Measurements from ENCODE around the gene PCDHGB7. TPM values are rescaled to one million over a fixed set of nuclear protein-coding genes. Genes with fewer than 3 reads are reported as not detected.
"Not testable (repeated sequence)": the region's sequence is repeated elsewhere in the genome, so short reads cannot be mapped to it uniquely, and the experiment has no call there.

PCDHGB7 gene
- total RNA-seq, 1 experiment from 2014 or later: 0.48 TPM

GRCh38 chr5:141397756-141398551 is 19.5 kb upstream of the PCDHGB7 start, which contains the start of gene PCDHGB5:
TSS of gene PCDHGB5 (plus strand) at chr5:141397947. CDS start at chr5:141398128, 181 bp downstream.
- DNase-seq (ENCODE audit: low read depth): peak; percentile 62

GRCh38 chr5:141398608-141399007 is 18.9 kb upstream of the PCDHGB7 start:
- no peak for DNase-seq (ENCODE audit: low read depth)

- DNase-seq (ENCODE audit: low read depth): no peak
Observed at GRCh38 chr5:141399555-141400258, 17.8 kb upstream of the PCDHGB7 start.

- DNase-seq (ENCODE audit: low read depth): no peak
Observed at GRCh38 chr5:141402553-141403243, 14.8 kb upstream of the PCDHGB7 start, which contains the start of gene PCDHGA9. TSS of gene PCDHGA9 (plus strand) at chr5:141402778. CDS start at chr5:141402953, 175 bp downstream.

- no peak for DNase-seq (ENCODE audit: low read depth)
Observed at GRCh38 chr5:141403387-141403786, 14.1 kb upstream of the PCDHGB7 start.

GRCh38 chr5:141407790-141408505 is 9.5 kb upstream of the PCDHGB7 start, which contains the start of gene PCDHGB6:
TSS of gene PCDHGB6 (plus strand) at chr5:141408021. CDS start at chr5:141408203, 182 bp downstream.
- not testable (repeated sequence) for DNase-seq (ENCODE audit: low read depth)

GRCh38 chr5:141409598-141410306 is 7.7 kb upstream of the PCDHGB7 start:
- DNase-seq (ENCODE audit: low read depth): no peak

- DNase-seq (ENCODE audit: low read depth): no peak
Observed at GRCh38 chr5:141411575-141411974, 5.9 kb upstream of the PCDHGB7 start.

GRCh38 chr5:141412854-141413539 is 4.5 kb upstream of the PCDHGB7 start, which contains the start of gene PCDHGA10:
TSS of gene PCDHGA10 (plus strand) at chr5:141412987. CDS start at chr5:141413176, 189 bp downstream.
- peak; percentile 25 for DNase-seq (ENCODE audit: low read depth)

GRCh38 chr5:141413540-141414069 is 3.9 kb upstream of the PCDHGB7 start:
- DNase-seq (ENCODE audit: low read depth): no peak

- DNase-seq (ENCODE audit: low read depth): not testable (repeated sequence)
Observed at GRCh38 chr5:141414548-141415274, 2.8 kb upstream of the PCDHGB7 start.

GRCh38 chr5:141415275-141415618 is 2.2 kb upstream of the PCDHGB7 start:
- DNase-seq (ENCODE audit: low read depth): not testable (repeated sequence)

- no peak for DNase-seq (ENCODE audit: low read depth)
Observed at GRCh38 chr5:141419074-141419880, 1.8 kb downstream of the PCDHGB7 start.

GRCh38 chr5:141420855-141421488 is 3.5 kb downstream of the PCDHGB7 start, which contains the start of gene PCDHGA11:
TSS of gene PCDHGA11 (plus strand) at chr5:141421051. CDS start at chr5:141421228, 177 bp downstream.
- DNase-seq (ENCODE audit: low read depth): peak; percentile 57

GRCh38 chr5:141421489-141421855 is 4.0 kb downstream of the PCDHGB7 start:
- DNase-seq (ENCODE audit: low read depth): no peak

- DNase-seq (ENCODE audit: low read depth): no peak
Observed at GRCh38 chr5:141422742-141423291, 5.3 kb downstream of the PCDHGB7 start.

- DNase-seq (ENCODE audit: low read depth): no peak
Observed at GRCh38 chr5:141427783-141428426, 10.4 kb downstream of the PCDHGB7 start.
